Measurements from ENCODE around the gene AKAP17A. TPM values are rescaled to one million over a fixed set of nuclear protein-coding genes. Genes with fewer than 3 reads are reported as not detected.

The AKAP17A gene
- total and polyA plus RNA-seq, 2 of the 8 experiments (the other 6 are each of a cell fraction or from before 2014, with no cell fraction given), result 14.0 to 41.2 TPM

- TF ChIP-seq CBX5 (IDR thresholded peaks at IDR 0.05; ENCODE audit: low read depth, low read length) (no peak), SP1 (IDR thresholded peaks at IDR 0.05; ENCODE audit: low read depth, low read length) (no peak), TAF7 (optimal IDR thresholded peaks at IDR 0.05; ENCODE audit: borderline replicate concordance, low read depth, low read length) (no peak), CEBPB (IDR thresholded peaks at IDR 0.05; ENCODE audit: low read depth, low read length) (no peak), KDM1A (IDR thresholded peaks at IDR 0.05; ENCODE audit: borderline replicate concordance, low read length) (no peak), CHD7 (IDR thresholded peaks at IDR 0.05; ENCODE audit: insufficient replicate concordance, low read length) (no peak)
Observed at GRCh38 chrX:1582686-1583437, 8.5 kb upstream of the AKAP17A start (continued).

Data from H1 (cell line).